Mesenchymal stem cell (in vitro differentiated cells and primary cell): ENCODE data around the gene GBP3.

ENCODE experiments used
- DNase-seq: peaks from one replicate; pipeline ENCODE4 v3.0.0-alpha.2; 2013
- H2AFZ ChIP-seq: one replicate; pipeline ENCODE4 v1.6.1; 2013; ENCODE audit warnings: low read depth, mild to moderate bottlenecking, control low read depth, inconsistent platforms, low read length, moderate library complexity
- H2AK5ac ChIP-seq: 2 replicates; pipeline ENCODE4 v1.6.1; 2013; ENCODE audit warnings: low read length, moderate library complexity, mild to moderate bottlenecking, inconsistent platforms; ENCODE audit not compliant: severe bottlenecking
- H2BK120ac ChIP-seq: one replicate; pipeline ENCODE4 v1.6.1; 2013; ENCODE audit warnings: low read depth, mild to moderate bottlenecking, inconsistent platforms, low read length, moderate library complexity
- H2BK12ac ChIP-seq, 2 experiments: one replicate each; pipeline ENCODE4 v1.6.1; 2013; ENCODE audit warnings: inconsistent platforms in 2 of 2, low read length in 2 of 2, mild to moderate bottlenecking in 2 of 2, moderate library complexity in 2 of 2, control low read depth in 1 of 2
- H2BK15ac ChIP-seq: one replicate; pipeline ENCODE4 v1.6.1; 2013; ENCODE audit warnings: mild to moderate bottlenecking, low read depth, inconsistent platforms; ENCODE audit not compliant: poor library complexity, severe bottlenecking
- H2BK5ac ChIP-seq: 2 replicates; pipeline ENCODE4 v1.6.1; 2013; ENCODE audit warnings: low read depth, mild to moderate bottlenecking, low read length, control low read depth, inconsistent platforms; ENCODE audit not compliant: poor library complexity, severe bottlenecking
- H3K14ac ChIP-seq, 2 experiments: one replicate each; pipeline ENCODE4 v1.6.1; 2013; ENCODE audit warnings: inconsistent platforms in 2 of 2, low read length in 2 of 2, control low read depth in 1 of 2, mild to moderate bottlenecking in 1 of 2, moderate library complexity in 1 of 2
- H3K18ac ChIP-seq, 2 experiments: one replicate each; pipeline ENCODE4 v1.6.1; 2013; ENCODE audit warnings: inconsistent platforms in 2 of 2, low read length in 2 of 2, control low read depth in 1 of 2, low read depth in 1 of 2, mild to moderate bottlenecking in 1 of 2
- H3K23ac ChIP-seq, 2 experiments: one replicate each; pipeline ENCODE4 v1.6.1; 2013; ENCODE audit warnings: inconsistent platforms in 2 of 2, low read length in 2 of 2, mild to moderate bottlenecking in 2 of 2, moderate library complexity in 2 of 2, control low read depth in 1 of 2
- H3K27ac ChIP-seq: 2 replicates; pipeline ENCODE4 v1.5.1; 2013; ENCODE audit warnings: mild to moderate bottlenecking, moderate library complexity, low read length, control low read depth, inconsistent platforms; ENCODE audit not compliant: poor library complexity, severe bottlenecking
- H3K27me3 ChIP-seq, 2 experiments: 2 replicates each; pipeline versions ENCODE4 v1.6.1 to v1.7.0; 2013; ENCODE audit warnings: low read length in 2 of 2, mild to moderate bottlenecking in 2 of 2, moderate library complexity in 2 of 2, control low read depth in 1 of 2, inconsistent platforms in 1 of 2; ENCODE audit not compliant: control insufficient read depth in 1 of 2, insufficient read depth in 1 of 2
- H3K36me3 ChIP-seq, 2 experiments: 2 replicates each; pipeline versions ENCODE4 v1.6.1 to v1.7.0; 2013; ENCODE audit warnings: low read length in 2 of 2, control low read depth in 1 of 2, inconsistent platforms in 1 of 2, low read depth in 1 of 2, mild to moderate bottlenecking in 1 of 2; ENCODE audit not compliant: insufficient read depth in 2 of 2, control insufficient read depth in 1 of 2
- H3K4ac ChIP-seq, 2 experiments: one replicate each; pipeline ENCODE4 v1.6.1; 2013; ENCODE audit warnings: inconsistent platforms in 2 of 2, low read length in 2 of 2, mild to moderate bottlenecking in 2 of 2, moderate library complexity in 2 of 2, control low read depth in 1 of 2, low read depth in 1 of 2
- H3K4me1 ChIP-seq: 2 replicates; pipeline ENCODE4 v1.6.1; 2013; ENCODE audit warnings: low read depth, low read length, control low read depth; ENCODE audit not compliant: control insufficient read depth, insufficient read depth
- H3K4me2 ChIP-seq: 2 replicates; pipeline ENCODE4 v1.6.1; 2013; ENCODE audit warnings: low read length, mild to moderate bottlenecking, inconsistent platforms; ENCODE audit not compliant: poor library complexity, severe bottlenecking
- H3K4me3 ChIP-seq, 2 experiments: 2 replicates each; pipeline versions ENCODE4 v1.5.1 to v1.7.0; 2013; ENCODE audit warnings: low read length in 2 of 2, mild to moderate bottlenecking in 2 of 2, control low read depth in 1 of 2, low read depth in 1 of 2; ENCODE audit not compliant: insufficient read depth in 1 of 2
- H3K79me1 ChIP-seq: replicated peaks from 2 replicates; pipeline ENCODE4 v1.6.1; 2013; ENCODE audit warnings: mild to moderate bottlenecking, control low read depth, low read length, inconsistent platforms; ENCODE audit not compliant: poor library complexity, severe bottlenecking
- H3K9ac ChIP-seq: 2 replicates; pipeline ENCODE4 v1.7.0; 2013; ENCODE audit warnings: mild to moderate bottlenecking, low read length, moderate library complexity
- H3K9me3 ChIP-seq: 2 replicates; pipeline ENCODE4 v1.7.0; 2013; ENCODE audit warnings: mild to moderate bottlenecking, low read length; ENCODE audit not compliant: control insufficient read depth
- H4K8ac ChIP-seq: one replicate; pipeline ENCODE4 v1.6.1; 2013; ENCODE audit warnings: inconsistent platforms, mild to moderate bottlenecking, low read length, moderate library complexity
- H4K91ac ChIP-seq: one replicate; pipeline ENCODE4 v1.6.1; 2013; ENCODE audit warnings: mild to moderate bottlenecking, low read length, inconsistent platforms
- WGBS: methylation state at CpG from one replicate; pipeline ENCODE4 v1.1.7; 2013; ENCODE audit warnings: mixed read lengths; 5-methylcytosine and 5-hydroxymethylcytosine counted together

GBP3 gene

DNA sequence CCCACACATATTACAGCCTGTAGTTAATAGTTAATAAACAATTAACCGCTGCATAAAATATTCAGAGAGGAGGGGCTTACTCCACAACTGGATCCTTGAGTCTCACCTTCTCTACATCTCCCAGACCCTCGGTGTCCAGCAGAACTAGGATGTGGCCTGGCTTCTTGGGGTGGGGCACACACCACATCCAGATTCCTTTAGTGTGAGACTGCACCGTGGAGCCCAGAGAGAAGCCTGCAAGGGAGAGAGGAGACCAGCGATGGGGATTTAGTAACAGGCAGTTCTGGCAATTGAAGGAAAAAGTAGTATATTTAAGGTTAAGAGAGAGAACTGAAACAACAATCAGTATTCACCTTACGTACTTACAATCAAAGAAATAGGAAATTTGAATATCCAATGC, 37.4 kb upstream of the GBP3 start:
- peaks cover 6 to 59% of the 10 kb centered on the region in 2 experiments for H3K36me3 ChIP-seq
- H3K27ac ChIP-seq: no peak overlapping the region
- no peak overlapping the region for H2AFZ ChIP-seq
- no peak overlapping the region for H2AK5ac ChIP-seq
- no peak overlapping the region for H3K14ac ChIP-seq
- no peak overlapping the region for H4K91ac ChIP-seq
- H2BK12ac ChIP-seq: no peak overlapping the region
- no peak overlapping the region for H3K9ac ChIP-seq
- H3K23ac ChIP-seq: no peak overlapping the region
- H4K8ac ChIP-seq: no peak overlapping the region
- no peaks in the 10 kb centered on the region for H3K9me3 ChIP-seq
- H3K4ac ChIP-seq: no peak overlapping the region
- DNase-seq: no peak
- H2BK5ac ChIP-seq: no peak overlapping the region
- H3K4me3 ChIP-seq: no peak overlapping the region
- H2BK15ac ChIP-seq: no peak overlapping the region
- no peak overlapping the region for H2BK120ac ChIP-seq
- peaks cover 5% of the 10 kb centered on the region for H3K4me1 ChIP-seq
- H3K79me1 ChIP-seq: peaks cover 4% of the 10 kb centered on the region
- no peak overlapping the region for H3K18ac ChIP-seq
- 81% methylated on average over 3 of the region's 5 CpGs for WGBS
- H3K27me3 ChIP-seq: no peaks in the 10 kb centered on the region
- H3K4me2 ChIP-seq: no peak overlapping the region

DNA sequence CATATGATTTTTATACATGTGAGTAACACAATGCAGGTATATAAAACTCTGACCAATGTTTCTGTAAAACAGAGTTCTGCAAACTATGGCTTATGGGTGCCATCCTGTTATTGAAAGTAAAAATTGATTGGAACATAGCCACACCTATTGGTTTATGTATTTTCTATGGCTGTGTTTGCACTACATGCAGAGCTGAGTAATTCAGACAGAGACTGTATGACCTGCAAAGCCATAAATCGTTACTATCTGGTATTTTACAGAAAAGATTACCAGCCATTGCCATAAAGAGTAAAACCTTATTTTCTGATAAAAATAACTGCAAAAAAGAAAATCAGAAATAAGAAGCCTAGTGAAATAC, 29.3 kb upstream of the GBP3 start:
- Histone ChIP-seq H2BK5ac (no peak overlapping the region), H3K4ac (no peak overlapping the region), H2AFZ (no peak overlapping the region), H3K14ac (no peak overlapping the region), H3K27ac (no peak overlapping the region), H2BK12ac (no peak overlapping the region), H3K36me3 (peaks cover 16 to 59% of the 10 kb centered on the region in 2 experiments), H2AK5ac (no peak overlapping the region), H3K79me1 (no peaks in the 10 kb centered on the region), H3K9ac (no peak overlapping the region), H3K4me1 (peaks cover 2% of the 10 kb centered on the region), H2BK120ac (no peak overlapping the region), H3K18ac (no peak overlapping the region), H3K27me3 (no peaks in the 10 kb centered on the region), H4K8ac (no peak overlapping the region), H3K4me2 (no peak overlapping the region), H3K4me3 (no peak overlapping the region), H3K23ac (no peak overlapping the region), H4K91ac (no peak overlapping the region), H3K9me3 (no peaks in the 10 kb centered on the region), H2BK15ac (no peak overlapping the region)
- no CpG with 5 or more reads among the region's 1 CpG for WGBS
- no peak for DNase-seq

DNA sequence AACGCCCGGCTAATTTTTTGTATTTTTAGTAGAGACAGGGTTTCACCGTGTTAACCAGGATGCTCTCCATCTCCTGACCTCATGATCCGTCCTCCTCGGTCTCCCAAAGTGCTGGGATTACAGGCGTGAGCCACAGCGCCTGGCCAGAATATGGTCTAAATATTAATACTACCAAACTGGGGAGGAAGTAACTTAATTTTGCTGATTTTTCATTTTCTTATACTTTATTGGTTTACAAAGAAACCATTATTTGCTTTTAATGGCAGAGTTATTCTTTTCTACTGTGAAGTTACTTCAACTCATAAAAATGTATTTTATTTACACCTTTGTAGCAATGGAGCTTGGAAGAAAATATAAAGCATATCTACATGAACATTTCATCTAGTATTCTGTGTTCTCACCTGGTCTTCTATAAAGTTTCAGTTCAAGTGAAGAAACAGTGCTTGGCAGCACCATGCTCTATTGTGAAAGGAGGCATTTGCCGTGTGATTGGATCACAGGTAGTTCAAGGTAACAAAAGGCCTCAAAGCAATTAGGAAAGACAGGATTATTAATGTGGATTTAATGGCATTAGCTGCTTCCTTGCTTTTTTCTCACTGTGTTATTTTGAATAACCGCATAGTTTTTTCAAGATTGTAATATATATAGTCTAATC, 28.8 kb upstream of the GBP3 start:
- no peak overlapping the region for H2AFZ ChIP-seq
- no peak overlapping the region for H2BK15ac ChIP-seq
- no peak overlapping the region for H3K4me3 ChIP-seq
- H3K4ac ChIP-seq: no peak overlapping the region
- no peak overlapping the region for H2BK5ac ChIP-seq
- no peaks in the 10 kb centered on the region for H3K27me3 ChIP-seq
- H3K4me1 ChIP-seq: peaks cover 2% of the 10 kb centered on the region
- H2AK5ac ChIP-seq: no peak overlapping the region
- H3K14ac ChIP-seq: no peak overlapping the region
- no peak overlapping the region for H3K9ac ChIP-seq
- H3K18ac ChIP-seq: no peak overlapping the region
- no peak overlapping the region for H2BK12ac ChIP-seq
- no peak for DNase-seq
- H3K79me1 ChIP-seq: no peaks in the 10 kb centered on the region
- no peak overlapping the region for H3K23ac ChIP-seq
- whole genome bisulfite sequencing: 96% methylated on average over 6 of the region's 9 CpGs
- H2BK120ac ChIP-seq: no peak overlapping the region
- H3K27ac ChIP-seq: no peak overlapping the region
- H4K91ac ChIP-seq: no peak overlapping the region
- H3K36me3 ChIP-seq: peaks cover 14 to 54% of the 10 kb centered on the region in 2 experiments
- H3K4me2 ChIP-seq: no peak overlapping the region
- no peak overlapping the region for H4K8ac ChIP-seq
- H3K9me3 ChIP-seq: no peaks in the 10 kb centered on the region

DNA sequence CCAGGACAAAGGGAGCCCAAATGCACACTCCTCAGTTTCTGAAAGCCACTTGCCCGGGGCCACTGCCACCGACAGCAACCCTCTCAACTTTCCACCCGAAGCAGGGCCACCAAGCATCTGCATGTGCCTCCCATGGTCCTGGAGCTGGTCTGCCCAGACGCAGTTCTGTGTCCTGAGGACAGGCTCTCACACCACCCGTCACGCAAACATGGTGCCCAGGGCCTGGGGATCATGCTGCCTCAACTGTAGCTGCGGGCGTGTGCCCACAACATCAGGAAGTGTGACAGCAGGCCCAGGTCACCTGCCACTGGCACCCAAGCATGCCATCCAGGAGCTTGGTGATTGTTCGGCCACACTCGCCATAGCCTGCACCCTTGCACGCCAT, 28.0 kb upstream of the GBP3 start:
- no peak for DNase-seq
- H4K91ac ChIP-seq: no peak overlapping the region
- no peak overlapping the region for H3K18ac ChIP-seq
- no peak overlapping the region for H3K27ac ChIP-seq
- 96% methylated on average over 11 of the region's 11 CpGs for WGBS
- H3K36me3 ChIP-seq: peaks cover 14 to 46% of the 10 kb centered on the region in 2 experiments
- no peak overlapping the region for H2BK15ac ChIP-seq
- no peak overlapping the region for H2AK5ac ChIP-seq
- no peak overlapping the region for H3K4me3 ChIP-seq
- no peak overlapping the region for H3K9ac ChIP-seq
- no peaks in the 10 kb centered on the region for H3K27me3 ChIP-seq
- H4K8ac ChIP-seq: no peak overlapping the region
- peaks cover 2% of the 10 kb centered on the region for H3K4me1 ChIP-seq
- peak overlapping the region in 1 of 2 experiments; percentile 6 for H3K14ac ChIP-seq
- no peaks in the 10 kb centered on the region for H3K9me3 ChIP-seq
- H2BK120ac ChIP-seq: no peak overlapping the region
- H2BK12ac ChIP-seq: no peak overlapping the region
- H3K4ac ChIP-seq: no peak overlapping the region
- no peak overlapping the region for H3K4me2 ChIP-seq
- H3K23ac ChIP-seq: no peak overlapping the region
- H2AFZ ChIP-seq: no peak overlapping the region
- no peaks in the 10 kb centered on the region for H3K79me1 ChIP-seq
- no peak overlapping the region for H2BK5ac ChIP-seq
